T-helper 17 cell (primary cell): ENCODE data around the gene GSPT1. TPM values are rescaled to one million over a fixed set of nuclear protein-coding genes. Genes with fewer than 3 reads are reported as not detected.

Experiments used
- ATAC-seq: fragments of 150-1000 bp; cut with Tn5 transposase; 2 replicates; pipeline ENCODE4 v1.10.0; 2021; ENCODE audit warnings: mild to moderate bottlenecking, moderate library complexity
- DNase-seq, 3 donors: peaks; one replicate each; pipeline versions ENCODE4 v3.0.0 to v3.0.0-alpha.2; 2020 to 2021
- H3K9me3 ChIP-seq: one replicate; pipeline ENCODE4 v1.7.0; 2013; ENCODE audit warnings: low read length, mild to moderate bottlenecking; ENCODE audit not compliant: control insufficient read depth, poor library complexity, severe bottlenecking
- H3K27ac Mint-ChIP-seq: one replicate; pipeline ENCODE4 v1.8.0; 2022; ENCODE audit warnings: mild to moderate bottlenecking, moderate library complexity, mixed read lengths
- H3K27me3 Mint-ChIP-seq: one replicate; pipeline ENCODE4 v1.8.0; 2022; ENCODE audit warnings: mixed read lengths
- H3K36me3 Mint-ChIP-seq: one replicate; pipeline ENCODE4 v1.8.0; 2022; ENCODE audit warnings: low read depth, mixed read lengths
- H3K4me1 Mint-ChIP-seq: one replicate; pipeline ENCODE4 v1.8.0; 2022; ENCODE audit warnings: mild to moderate bottlenecking, mixed read lengths
- H3K4me3 Mint-ChIP-seq: one replicate; pipeline ENCODE4 v1.8.0; 2022; ENCODE audit warnings: mild to moderate bottlenecking, moderate library complexity, mixed read lengths
- total RNA-seq, 4 donors: library from RNA in 2 of 4; stranded (reverse) in 2 of 4; gene quantifications; one replicate each; pipeline ENCODE4 v1.2.3 and lab custom pipeline; 2022 to 2026

GSPT1 gene
- total RNA-seq, 2 donors from 2014 or later = 161 to 203 TPM

GRCh38 chr16:11868412-11868980 is 47.3 kb downstream of the GSPT1 start:
- no peak for DNase-seq
- no peak for ATAC-seq
- Mint-ChIP-seq H3K36me3 (no peaks in the 10 kb centered on the region), H3K27ac (peak overlapping the region; percentile 63), H3K4me3 (no peak overlapping the region), H3K27me3 (no peaks in the 10 kb centered on the region), H3K4me1 (peaks cover 12% of the 10 kb centered on the region)
- H3K9me3 ChIP-seq = no peaks in the 10 kb centered on the region

GRCh38 chr16:11862489-11862888 is 53.3 kb downstream of the GSPT1 start:
- H3K36me3 Mint-ChIP-seq = no peaks in the 10 kb centered on the region
- no peaks in the 10 kb centered on the region for H3K27me3 Mint-ChIP-seq
- DNase-seq (no peak), ATAC-seq (no peak)
- no peaks in the 10 kb centered on the region for H3K9me3 ChIP-seq
- H3K4me1 Mint-ChIP-seq = peaks cover 12% of the 10 kb centered on the region
- H3K27ac Mint-ChIP-seq = no peak overlapping the region
- H3K4me3 Mint-ChIP-seq = no peak overlapping the region

- no peaks in the 10 kb centered on the region for H3K9me3 ChIP-seq
- Mint-ChIP-seq H3K4me3 (no peak overlapping the region), H3K4me1 (peaks cover 29% of the 10 kb centered on the region), H3K27me3 (no peaks in the 10 kb centered on the region), H3K27ac (no peak overlapping the region), H3K36me3 (peaks cover 3% of the 10 kb centered on the region)
- DNase-seq (no peak), ATAC-seq (no peak)
Observed at GRCh38 chr16:11857161-11857560, 58.6 kb downstream of the GSPT1 start.

GRCh38 chr16:11852092-11852809 is 63.5 kb downstream of the GSPT1 start:
- no peak for ATAC-seq
- Mint-ChIP-seq H3K27me3 (no peaks in the 10 kb centered on the region), H3K4me1 (peaks cover 38% of the 10 kb centered on the region), H3K27ac (peak overlapping the region; percentile 98), H3K4me3 (peak overlapping the region; percentile 99), H3K36me3 (peaks cover 5% of the 10 kb centered on the region)
- no peaks in the 10 kb centered on the region for H3K9me3 ChIP-seq
- DNase-seq = peak in 1 of 3 donors; percentile 16

- no peaks in the 10 kb centered on the region for H3K9me3 ChIP-seq
- H3K27ac Mint-ChIP-seq = peak within 1 kb of the TSS; percentile 98
- peaks cover 34% of the 10 kb centered on the region for H3K4me1 Mint-ChIP-seq
- DNase-seq (peak; percentile 87 to 94 (median 91)), ATAC-seq (peak; percentile 81)
- no peaks in the 10 kb centered on the region for H3K27me3 Mint-ChIP-seq
- H3K4me3 Mint-ChIP-seq = peak within 1 kb of the TSS; percentile 99
- H3K36me3 Mint-ChIP-seq = peaks cover 7% of the 10 kb centered on the region
Observed at GRCh38 chr16:11851294-11852091, 64.3 kb downstream of the GSPT1 start, which contains the start of gene RSL1D1. Gene RSL1D1, minus strand, starts transcription at chr16:11851542. Its CDS starts 30 bp downstream, at chr16:11851512.

- Mint-ChIP-seq H3K4me1 (peaks cover 20% of the 10 kb centered on the region), H3K27ac (no peak overlapping the region), H3K27me3 (no peaks in the 10 kb centered on the region), H3K4me3 (peak overlapping the region; percentile 25), H3K36me3 (peaks cover 5% of the 10 kb centered on the region)
- DNase-seq (no peak), ATAC-seq (no peak)
- H3K9me3 ChIP-seq = no peaks in the 10 kb centered on the region
Observed at GRCh38 chr16:11848842-11849241, 66.9 kb downstream of the GSPT1 start.

- no peak for DNase-seq
- peaks cover 5% of the 10 kb centered on the region for H3K4me1 Mint-ChIP-seq
- no peak overlapping the region for H3K4me3 Mint-ChIP-seq
Observed at GRCh38 chr16:11844499-11844898, 71.3 kb downstream of the GSPT1 start.

GRCh38 chr16:11843861-11844260 is 71.9 kb downstream of the GSPT1 start:
- Mint-ChIP-seq H3K36me3 (peaks cover 7% of the 10 kb centered on the region), H3K4me3 (no peak overlapping the region), H3K4me1 (peaks cover 5% of the 10 kb centered on the region), H3K27me3 (no peaks in the 10 kb centered on the region), H3K27ac (no peak overlapping the region)
- ATAC-seq = no peak
- no peaks in the 10 kb centered on the region for H3K9me3 ChIP-seq
- no peak for DNase-seq

More at GRCh38 chr16:11844499-11844898, 71.3 kb downstream of the GSPT1 start:
- Mint-ChIP-seq H3K27ac (no peak overlapping the region), H3K36me3 (peaks cover 7% of the 10 kb centered on the region), H3K27me3 (no peaks in the 10 kb centered on the region)
- no peak for ATAC-seq
- no peaks in the 10 kb centered on the region for H3K9me3 ChIP-seq

- H3K4me3 Mint-ChIP-seq = no peak overlapping the region
- H3K9me3 ChIP-seq = no peaks in the 10 kb centered on the region
- DNase-seq (no peak), ATAC-seq (no peak)
- peaks cover 3% of the 10 kb centered on the region for H3K4me1 Mint-ChIP-seq
- H3K27ac Mint-ChIP-seq = no peak overlapping the region
- H3K36me3 Mint-ChIP-seq = peaks cover 7% of the 10 kb centered on the region
- no peaks in the 10 kb centered on the region for H3K27me3 Mint-ChIP-seq
Observed at GRCh38 chr16:11843206-11843605, 72.5 kb downstream of the GSPT1 start.

GRCh38 chr16:11841026-11841425 is 74.7 kb downstream of the GSPT1 start:
- DNase-seq (no peak), ATAC-seq (no peak)
- peaks cover 4% of the 10 kb centered on the region for H3K36me3 Mint-ChIP-seq
- no peaks in the 10 kb centered on the region for H3K27me3 Mint-ChIP-seq
- H3K27ac Mint-ChIP-seq = no peak overlapping the region
- peaks cover 3% of the 10 kb centered on the region for H3K4me1 Mint-ChIP-seq
- no peaks in the 10 kb centered on the region for H3K9me3 ChIP-seq
- no peak overlapping the region for H3K4me3 Mint-ChIP-seq

GRCh38 chr16:11836650-11837244 is 79.0 kb downstream of the GSPT1 start:
- no peaks in the 10 kb centered on the region for H3K27me3 Mint-ChIP-seq
- no peak for ATAC-seq
- H3K9me3 ChIP-seq = no peaks in the 10 kb centered on the region
- no peak for DNase-seq
- no peak overlapping the region for H3K27ac Mint-ChIP-seq
- peaks cover 4% of the 10 kb centered on the region for H3K36me3 Mint-ChIP-seq
- H3K4me1 Mint-ChIP-seq = no peaks in the 10 kb centered on the region
- no peak overlapping the region for H3K4me3 Mint-ChIP-seq

- H3K27ac Mint-ChIP-seq = no peak overlapping the region
- DNase-seq = no peak
- no peaks in the 10 kb centered on the region for H3K27me3 Mint-ChIP-seq
- peak overlapping the region; percentile 49 for H3K4me3 Mint-ChIP-seq
- H3K9me3 ChIP-seq = no peaks in the 10 kb centered on the region
- peaks cover 4% of the 10 kb centered on the region for H3K36me3 Mint-ChIP-seq
- no peak for ATAC-seq
- H3K4me1 Mint-ChIP-seq = no peaks in the 10 kb centered on the region
Observed at GRCh38 chr16:11835891-11836649, 79.7 kb downstream of the GSPT1 start.
